ENCODE measurements around the gene KRT9. TPM values are rescaled to one million over a fixed set of nuclear protein-coding genes. Genes with fewer than 3 reads are reported as not detected.
"Not testable (repeated sequence)": the region's sequence is repeated elsewhere in the genome, so short reads cannot be mapped to it uniquely, and the experiment has no call there.

KRT9 gene
- total RNA-seq, 1 donor from 2014 or later, result 0.30 TPM

DNA sequence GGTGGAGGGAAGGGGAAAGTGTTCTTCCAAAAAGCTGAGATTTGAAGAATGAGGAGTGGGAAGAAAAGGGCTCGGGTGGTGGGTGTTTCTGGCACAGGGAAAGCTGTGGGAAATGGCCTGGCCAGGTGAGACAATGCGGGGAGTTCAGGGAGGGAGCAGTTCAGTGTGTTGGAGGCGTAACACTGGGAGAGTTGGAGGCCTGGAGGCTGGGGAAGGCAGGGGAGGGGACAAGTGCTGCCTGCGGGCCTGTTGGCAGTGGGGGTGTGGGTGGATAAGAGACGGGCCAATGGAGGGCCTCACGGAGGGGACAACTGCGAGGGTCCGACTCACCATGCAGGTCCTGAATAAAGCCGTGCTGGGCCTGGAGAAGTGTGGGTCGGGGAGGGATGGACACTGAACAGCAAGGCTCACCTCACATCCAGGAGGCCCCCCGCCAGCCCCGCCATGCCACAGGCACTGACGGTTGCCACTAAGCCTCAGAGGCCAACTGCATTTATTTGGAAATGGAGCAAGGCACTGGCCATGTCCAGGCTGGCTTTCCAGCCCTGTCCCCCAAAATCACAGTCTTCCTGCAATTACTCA lies 25.9 kb downstream of the KRT9 start:
- peaks cover 27% of the 10 kb centered on the region for H3K4me1 Mint-ChIP-seq (ENCODE audit: unreplicated experiment)
- H3K36me3 Mint-ChIP-seq (ENCODE audit: unreplicated experiment), result no peaks in the 10 kb centered on the region
- H3K27ac Mint-ChIP-seq (ENCODE audit: unreplicated experiment), result peak overlapping the region; percentile 50

GRCh38 chr17:41544935-41545334 lies 26.9 kb downstream of the KRT9 start:
- TF ChIP-seq, protein P1, sequence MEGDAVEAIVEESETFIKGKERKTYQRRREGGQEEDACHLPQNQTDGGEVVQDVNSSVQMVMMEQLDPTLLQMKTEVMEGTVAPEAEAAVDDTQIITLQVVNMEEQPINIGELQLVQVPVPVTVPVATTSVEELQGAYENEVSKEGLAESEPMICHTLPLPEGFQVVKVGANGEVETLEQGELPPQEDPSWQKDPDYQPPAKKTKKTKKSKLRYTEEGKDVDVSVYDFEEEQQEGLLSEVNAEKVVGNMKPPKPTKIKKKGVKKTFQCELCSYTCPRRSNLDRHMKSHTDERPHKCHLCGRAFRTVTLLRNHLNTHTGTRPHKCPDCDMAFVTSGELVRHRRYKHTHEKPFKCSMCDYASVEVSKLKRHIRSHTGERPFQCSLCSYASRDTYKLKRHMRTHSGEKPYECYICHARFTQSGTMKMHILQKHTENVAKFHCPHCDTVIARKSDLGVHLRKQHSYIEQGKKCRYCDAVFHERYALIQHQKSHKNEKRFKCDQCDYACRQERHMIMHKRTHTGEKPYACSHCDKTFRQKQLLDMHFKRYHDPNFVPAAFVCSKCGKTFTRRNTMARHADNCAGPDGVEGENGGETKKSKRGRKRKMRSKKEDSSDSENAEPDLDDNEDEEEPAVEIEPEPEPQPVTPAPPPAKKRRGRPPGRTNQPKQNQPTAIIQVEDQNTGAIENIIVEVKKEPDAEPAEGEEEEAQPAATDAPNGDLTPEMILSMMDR (IDR thresholded peaks at IDR 0.05), result no peak
- Mint-ChIP-seq H3K36me3 (ENCODE audit: unreplicated experiment) (no peaks in the 10 kb centered on the region), H3K4me1 (ENCODE audit: unreplicated experiment) (peaks cover 25% of the 10 kb centered on the region), H3K27ac (ENCODE audit: unreplicated experiment) (no peak overlapping the region), H3K9me3 (ENCODE audit: unreplicated experiment) (peaks cover 7% of the 10 kb centered on the region), H3K4me3 (ENCODE audit: unreplicated experiment) (no peak overlapping the region), H3K27me3 (ENCODE audit: unreplicated experiment) (no peaks in the 10 kb centered on the region)
- no peak for DNase-seq (ENCODE audit: extremely low spot score, unreplicated experiment)

More for the DNA sequence above, 25.9 kb downstream of the KRT9 start:
- no peaks in the 10 kb centered on the region for H3K27me3 Mint-ChIP-seq (ENCODE audit: unreplicated experiment)
- no peak overlapping the region for H3K4me3 Mint-ChIP-seq (ENCODE audit: unreplicated experiment)
- DNase-seq (ENCODE audit: extremely low spot score, unreplicated experiment), result no peak
- peaks cover 7% of the 10 kb centered on the region for H3K9me3 Mint-ChIP-seq (ENCODE audit: unreplicated experiment)
- TF ChIP-seq, protein P1 (IDR thresholded peaks at IDR 0.05), result no peak

- Mint-ChIP-seq H3K9me3 (ENCODE audit: unreplicated experiment) (peaks cover 7% of the 10 kb centered on the region), H3K4me1 (ENCODE audit: unreplicated experiment) (peaks cover 21% of the 10 kb centered on the region), H3K4me3 (ENCODE audit: unreplicated experiment) (no peak overlapping the region), H3K27ac (ENCODE audit: unreplicated experiment) (no peak overlapping the region), H3K36me3 (ENCODE audit: unreplicated experiment) (no peaks in the 10 kb centered on the region), H3K27me3 (ENCODE audit: unreplicated experiment) (no peaks in the 10 kb centered on the region)
- no peak for DNase-seq (ENCODE audit: extremely low spot score, unreplicated experiment)
- TF ChIP-seq, protein P1 (IDR thresholded peaks at IDR 0.05), result no peak
These were observed 27.4 kb downstream of the KRT9 start for GRCh38 chr17:41544491-41544892.

DNA sequence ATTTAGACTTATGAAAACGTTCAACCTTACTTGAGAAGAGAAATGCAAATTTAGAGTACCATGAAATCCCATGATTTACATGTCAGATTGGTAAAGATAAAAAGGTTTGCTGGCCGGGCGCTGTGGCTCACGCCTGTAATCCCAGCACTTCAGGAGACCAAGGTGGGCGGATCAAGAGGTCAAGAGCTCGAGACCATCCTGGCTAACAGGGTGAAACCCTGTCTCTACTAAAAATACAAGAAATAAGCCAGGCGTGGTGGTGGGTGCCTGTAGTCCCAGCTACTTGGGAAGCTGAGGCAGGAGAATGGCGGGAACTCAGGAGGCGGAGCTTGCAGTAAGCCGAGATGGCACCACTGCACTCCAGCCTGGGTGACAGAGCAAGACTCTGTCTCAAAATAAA lies 29.1 kb downstream of the KRT9 start:
- not testable (repeated sequence) for H3K9me3 Mint-ChIP-seq (ENCODE audit: unreplicated experiment); H3K27me3 Mint-ChIP-seq (ENCODE audit: unreplicated experiment); H3K36me3 Mint-ChIP-seq (ENCODE audit: unreplicated experiment)

GRCh38 chr17:41542357-41542756 lies 29.5 kb downstream of the KRT9 start:
- H3K27ac Mint-ChIP-seq (ENCODE audit: unreplicated experiment), result no peak overlapping the region
- no peak overlapping the region for H3K4me3 Mint-ChIP-seq (ENCODE audit: unreplicated experiment)
- peaks cover 7% of the 10 kb centered on the region for H3K9me3 Mint-ChIP-seq (ENCODE audit: unreplicated experiment)
- H3K4me1 Mint-ChIP-seq (ENCODE audit: unreplicated experiment), result peaks cover 7% of the 10 kb centered on the region
- DNase-seq (ENCODE audit: extremely low spot score, unreplicated experiment), result no peak
- no peaks in the 10 kb centered on the region for H3K27me3 Mint-ChIP-seq (ENCODE audit: unreplicated experiment)
- TF ChIP-seq, protein P1 (IDR thresholded peaks at IDR 0.05), result no peak
- no peaks in the 10 kb centered on the region for H3K36me3 Mint-ChIP-seq (ENCODE audit: unreplicated experiment)

More for the DNA sequence above, 29.1 kb downstream of the KRT9 start:
- H3K27ac Mint-ChIP-seq (ENCODE audit: unreplicated experiment); H3K4me3 Mint-ChIP-seq (ENCODE audit: unreplicated experiment); DNase-seq (ENCODE audit: extremely low spot score, unreplicated experiment): not testable (repeated sequence)
- H3K4me1 Mint-ChIP-seq (ENCODE audit: unreplicated experiment), result peaks cover 12% of the 10 kb centered on the region
